SK-N-SH treated with all-trans-retinoic acid at 6 μM for 48 hours (cell line): ENCODE results near the gene CTIF.

Source experiments
- ATAC-seq: fragments of 200-7000 bp; cut with Tn5 transposase; 3 replicates; pipeline ENCODE4 v1.9.1; 2020; ENCODE audit warnings: mild to moderate bottlenecking, moderate library complexity
- ARNTL ChIP-seq: fragments of 450-650 bp; formaldehyde crosslinking; IDR thresholded peaks from 2 replicates; pipeline ENCODE4 v1.5.0; 2020; ENCODE audit warnings: low read depth, mild to moderate bottlenecking, moderate library complexity, borderline replicate concordance
- BACH2 ChIP-seq: fragments of 250-450 bp; sonication (Bioruptor Pico); IDR thresholded peaks from 2 replicates; pipeline ENCODE4 v1.9.0; 2021; ENCODE audit warnings: mild to moderate bottlenecking, borderline replicate concordance
- CSDC2 ChIP-seq: fragments of 250-450 bp; sonication (Bioruptor Pico); IDR thresholded peaks from 2 replicates; pipeline ENCODE4 v1.5.0; 2020; ENCODE audit warnings: mild to moderate bottlenecking, moderate library complexity
- ESRRG ChIP-seq: fragments of 250-450 bp; sonication (Bioruptor Pico); IDR thresholded peaks from 2 replicates; pipeline ENCODE4 v1.6.1; 2021; ENCODE audit warnings: mild to moderate bottlenecking
- GLIS3 ChIP-seq: fragments of 250-450 bp; sonication (Bioruptor Pico); IDR thresholded peaks from 2 replicates; pipeline ENCODE4 v1.5.0; 2020; ENCODE audit warnings: mild to moderate bottlenecking, moderate library complexity
- ISL1 ChIP-seq: fragments of 250-450 bp; sonication (Bioruptor Pico); IDR thresholded peaks from 2 replicates; pipeline ENCODE4 v2.1.2; 2022; ENCODE audit warnings: mild to moderate bottlenecking, moderate library complexity
- OSR1 ChIP-seq: fragments of 250-450 bp; sonication (Bioruptor Pico); IDR thresholded peaks from 2 replicates; pipeline ENCODE4 v1.8.0; 2022; ENCODE audit warnings: moderate library complexity, mild to moderate bottlenecking, inconsistent platforms
- PPARA ChIP-seq: fragments of 250-450 bp; sonication (Bioruptor Pico); IDR thresholded peaks from 2 replicates; pipeline ENCODE4 v1.5.0; 2020; ENCODE audit warnings: mild to moderate bottlenecking, borderline replicate concordance
- RARB ChIP-seq: fragments of 250-450 bp; sonication (Bioruptor Pico); IDR thresholded peaks from 2 replicates; pipeline ENCODE4 v1.8.0; 2021; ENCODE audit warnings: mild to moderate bottlenecking, moderate library complexity
- SNAI2 ChIP-seq: fragments of 250-450 bp; sonication (Bioruptor Pico); IDR thresholded peaks from 2 replicates; pipeline ENCODE4 v1.5.0; 2020; ENCODE audit warnings: mild to moderate bottlenecking, moderate library complexity
- TCF4 ChIP-seq: fragments of 250-450 bp; sonication (Bioruptor Pico); IDR thresholded peaks from 2 replicates; pipeline ENCODE4 v1.8.0; 2021; ENCODE audit warnings: mild to moderate bottlenecking, moderate library complexity, borderline replicate concordance
- TOX ChIP-seq: fragments of 250-450 bp; sonication (Bioruptor Pico); IDR thresholded peaks from 2 replicates; pipeline ENCODE4 v1.8.0; 2021; ENCODE audit warnings: mild to moderate bottlenecking, moderate library complexity, borderline replicate concordance
- ZC3H10 ChIP-seq: fragments of 250-450 bp; sonication (Bioruptor Pico); IDR thresholded peaks from 2 replicates; pipeline ENCODE4 v1.5.1; 2021; ENCODE audit warnings: mild to moderate bottlenecking, moderate library complexity
- ZFP3 ChIP-seq: fragments of 250-450 bp; sonication (Bioruptor Pico); IDR thresholded peaks from 2 replicates; pipeline ENCODE4 v1.5.0; 2020; ENCODE audit warnings: mild to moderate bottlenecking, moderate library complexity
- ZFP30 ChIP-seq: fragments of 450-650 bp; formaldehyde crosslinking; IDR thresholded peaks from 2 replicates; pipeline ENCODE4 v1.5.0; 2022; ENCODE audit warnings: mild to moderate bottlenecking, moderate library complexity
- ZNF70 ChIP-seq: fragments of 450-650 bp; formaldehyde crosslinking; IDR thresholded peaks from 2 replicates; pipeline ENCODE4 v1.5.0; 2020; ENCODE audit warnings: mild to moderate bottlenecking, moderate library complexity
- ZNF8 ChIP-seq: fragments of 450-650 bp; formaldehyde crosslinking; IDR thresholded peaks from 2 replicates; pipeline ENCODE4 v1.5.0; 2020; ENCODE audit warnings: mild to moderate bottlenecking, moderate library complexity
- TF ChIP-seq, protein P1 (sequence below): fragments of 250-450 bp; sonication (Bioruptor Pico); IDR thresholded peaks from 2 replicates; pipeline ENCODE4 v1.5.1; 2020; ENCODE audit warnings: low read depth, mild to moderate bottlenecking, moderate library complexity
- TF ChIP-seq, protein P2 (sequence below): fragments of 250-450 bp; sonication (Bioruptor Pico); IDR thresholded peaks from 2 replicates; pipeline ENCODE4 v1.8.0; 2020; ENCODE audit warnings: mild to moderate bottlenecking, moderate library complexity, borderline replicate concordance
- TF ChIP-seq, protein P3 (sequence below): fragments of 250-450 bp; sonication (Bioruptor Pico); IDR thresholded peaks from 2 replicates; pipeline ENCODE4 v1.5.1; 2021; ENCODE audit warnings: mild to moderate bottlenecking, moderate library complexity

CTIF gene

DNA sequence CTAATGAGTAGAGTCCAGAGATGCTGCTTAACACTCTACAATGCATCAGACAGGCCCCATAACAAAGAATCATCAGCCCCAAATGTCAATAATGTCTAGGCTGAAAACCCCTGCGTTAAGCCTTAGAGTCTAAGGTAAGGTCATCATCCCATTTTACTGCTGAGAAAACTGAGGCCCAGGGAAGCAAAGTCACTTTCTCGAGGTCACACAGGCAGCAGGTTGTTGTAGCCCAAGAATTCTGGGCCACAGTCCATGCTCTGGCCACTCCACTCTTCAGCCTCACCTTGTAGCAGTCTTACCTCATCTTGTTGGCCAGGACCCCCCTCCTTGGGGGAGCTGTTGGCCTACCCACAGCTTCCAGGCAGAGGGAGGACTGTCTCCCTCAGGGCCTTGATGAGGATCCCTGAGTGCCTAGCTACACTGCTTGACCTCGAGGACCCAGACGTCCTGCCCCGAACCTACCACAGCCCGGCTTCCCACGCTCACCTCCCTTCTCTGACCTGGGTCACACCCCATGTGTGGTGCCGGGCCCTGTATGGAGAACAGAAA lies 357.6 kb downstream of the CTIF start:
- no peak for ATAC-seq
- TF ChIP-seq BACH2 (CRISPR knock-in tag) (no peak), CSDC2 (CRISPR knock-in tag) (no peak)
- TF ChIP-seq, all 23 proteins: peak for 0

- TF ChIP-seq ZFP30 = no peak
- TF ChIP-seq, protein P1, sequence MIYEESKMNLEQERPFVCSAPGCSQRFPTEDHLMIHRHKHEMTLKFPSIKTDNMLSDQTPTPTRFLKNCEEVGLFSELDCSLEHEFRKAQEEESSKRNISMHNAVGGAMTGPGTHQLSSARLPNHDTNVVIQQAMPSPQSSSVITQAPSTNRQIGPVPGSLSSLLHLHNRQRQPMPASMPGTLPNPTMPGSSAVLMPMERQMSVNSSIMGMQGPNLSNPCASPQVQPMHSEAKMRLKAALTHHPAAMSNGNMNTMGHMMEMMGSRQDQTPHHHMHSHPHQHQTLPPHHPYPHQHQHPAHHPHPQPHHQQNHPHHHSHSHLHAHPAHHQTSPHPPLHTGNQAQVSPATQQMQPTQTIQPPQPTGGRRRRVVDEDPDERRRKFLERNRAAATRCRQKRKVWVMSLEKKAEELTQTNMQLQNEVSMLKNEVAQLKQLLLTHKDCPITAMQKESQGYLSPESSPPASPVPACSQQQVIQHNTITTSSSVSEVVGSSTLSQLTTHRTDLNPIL (CRISPR knock-in tag) = no peak
- no peak for TF ChIP-seq TOX
- no peak for TF ChIP-seq RARB (CRISPR knock-in tag)
- no peak for TF ChIP-seq ZNF70 (CRISPR knock-in tag)
- no peak for TF ChIP-seq ISL1 (CRISPR knock-in tag)
- no peak for TF ChIP-seq OSR1 (CRISPR knock-in tag)
- no peak; the same call in 2 of the 3 replicates for ATAC-seq
These were observed 358.2 kb downstream of the CTIF start for GRCh38 chr18:48896875-48897511.

- TF ChIP-seq ZFP3 (CRISPR knock-in tag) (no peak), ISL1 (CRISPR knock-in tag) (no peak), GLIS3 (CRISPR knock-in tag) (no peak), ZNF70 (CRISPR knock-in tag) (no peak)
- ATAC-seq = no peak
These were observed 358.7 kb downstream of the CTIF start for GRCh38 chr18:48897531-48897930.

- ATAC-seq = no peak
- TF ChIP-seq ZC3H10 (CRISPR knock-in tag) (no peak), RARB (CRISPR knock-in tag) (no peak), TOX (no peak), ZNF70 (CRISPR knock-in tag) (no peak), ESRRG (CRISPR knock-in tag) (no peak), ZFP3 (CRISPR knock-in tag) (no peak), SNAI2 (CRISPR knock-in tag) (no peak), CSDC2 (CRISPR knock-in tag) (no peak), PPARA (CRISPR knock-in tag) (no peak), ZFP30 (no peak), ARNTL (CRISPR knock-in tag) (no peak), BACH2 (CRISPR knock-in tag) (no peak)
- TF ChIP-seq, protein P1 (CRISPR knock-in tag) = no peak
- TF ChIP-seq, protein P2, sequence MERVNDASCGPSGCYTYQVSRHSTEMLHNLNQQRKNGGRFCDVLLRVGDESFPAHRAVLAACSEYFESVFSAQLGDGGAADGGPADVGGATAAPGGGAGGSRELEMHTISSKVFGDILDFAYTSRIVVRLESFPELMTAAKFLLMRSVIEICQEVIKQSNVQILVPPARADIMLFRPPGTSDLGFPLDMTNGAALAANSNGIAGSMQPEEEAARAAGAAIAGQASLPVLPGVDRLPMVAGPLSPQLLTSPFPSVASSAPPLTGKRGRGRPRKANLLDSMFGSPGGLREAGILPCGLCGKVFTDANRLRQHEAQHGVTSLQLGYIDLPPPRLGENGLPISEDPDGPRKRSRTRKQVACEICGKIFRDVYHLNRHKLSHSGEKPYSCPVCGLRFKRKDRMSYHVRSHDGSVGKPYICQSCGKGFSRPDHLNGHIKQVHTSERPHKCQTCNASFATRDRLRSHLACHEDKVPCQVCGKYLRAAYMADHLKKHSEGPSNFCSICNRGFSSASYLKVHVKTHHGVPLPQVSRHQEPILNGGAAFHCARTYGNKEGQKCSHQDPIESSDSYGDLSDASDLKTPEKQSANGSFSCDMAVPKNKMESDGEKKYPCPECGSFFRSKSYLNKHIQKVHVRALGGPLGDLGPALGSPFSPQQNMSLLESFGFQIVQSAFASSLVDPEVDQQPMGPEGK = no peak
- TF ChIP-seq, protein P3, sequence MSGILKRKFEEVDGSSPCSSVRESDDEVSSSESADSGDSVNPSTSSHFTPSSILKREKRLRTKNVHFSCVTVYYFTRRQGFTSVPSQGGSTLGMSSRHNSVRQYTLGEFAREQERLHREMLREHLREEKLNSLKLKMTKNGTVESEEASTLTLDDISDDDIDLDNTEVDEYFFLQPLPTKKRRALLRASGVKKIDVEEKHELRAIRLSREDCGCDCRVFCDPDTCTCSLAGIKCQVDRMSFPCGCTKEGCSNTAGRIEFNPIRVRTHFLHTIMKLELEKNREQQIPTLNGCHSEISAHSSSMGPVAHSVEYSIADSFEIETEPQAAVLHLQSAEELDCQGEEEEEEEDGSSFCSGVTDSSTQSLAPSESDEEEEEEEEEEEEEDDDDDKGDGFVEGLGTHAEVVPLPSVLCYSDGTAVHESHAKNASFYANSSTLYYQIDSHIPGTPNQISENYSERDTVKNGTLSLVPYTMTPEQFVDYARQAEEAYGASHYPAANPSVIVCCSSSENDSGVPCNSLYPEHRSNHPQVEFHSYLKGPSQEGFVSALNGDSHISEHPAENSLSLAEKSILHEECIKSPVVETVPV = no peak
These were observed 359.7 kb downstream of the CTIF start for GRCh38 chr18:48898521-48898920.

DNA sequence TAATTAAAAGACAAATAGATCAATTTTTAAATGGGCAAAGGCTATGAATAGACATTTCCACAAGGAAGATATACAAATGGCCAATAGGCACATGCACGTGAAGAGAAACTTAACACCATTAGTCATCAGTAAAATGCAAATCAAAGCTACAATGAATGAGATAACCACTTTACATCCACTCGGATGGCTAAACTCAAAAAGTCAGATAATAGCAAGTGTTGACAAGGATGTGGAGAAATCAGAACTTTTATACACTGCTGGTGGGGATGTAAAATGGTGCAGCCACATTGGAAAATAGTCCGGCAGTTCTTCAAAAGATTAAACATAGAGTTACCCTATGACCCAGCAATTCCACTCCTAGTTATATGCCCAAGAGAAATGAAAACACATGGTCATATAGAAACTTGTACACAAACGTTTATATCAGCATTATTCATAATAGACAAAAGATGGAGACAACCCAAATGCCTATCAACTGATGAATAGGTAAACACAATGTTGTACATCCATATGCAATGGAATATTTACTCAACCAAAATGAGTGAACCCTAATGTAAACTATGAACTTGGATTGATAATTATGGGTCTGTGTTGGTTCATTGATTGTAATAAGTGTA lies 360.8 kb downstream of the CTIF start:
- no peak for ATAC-seq
- no peak for TF ChIP-seq TCF4 (CRISPR knock-in tag)
- TF ChIP-seq, protein P2 = no peak
- no peak for TF ChIP-seq ARNTL (CRISPR knock-in tag)
- TF ChIP-seq ZFP30 = no peak
- TF ChIP-seq, protein P1 (CRISPR knock-in tag) = no peak
- no peak for TF ChIP-seq ZNF8 (CRISPR knock-in tag)
- TF ChIP-seq TOX = no peak
- TF ChIP-seq ZC3H10 (CRISPR knock-in tag) = no peak
- TF ChIP-seq, protein P3 = no peak
- TF ChIP-seq BACH2 (CRISPR knock-in tag) = no peak
- TF ChIP-seq OSR1 (CRISPR knock-in tag) = no peak
- TF ChIP-seq ISL1 (CRISPR knock-in tag) = no peak
- TF ChIP-seq ZNF70 (CRISPR knock-in tag) = no peak
- no peak for TF ChIP-seq GLIS3 (CRISPR knock-in tag)
- TF ChIP-seq CSDC2 (CRISPR knock-in tag) = no peak
